Ishikawa (cell line): ENCODE measurements around the gene C5.

Source experiments
- CREB1 ChIP-seq: IDR thresholded peaks from 2 replicates; pipeline ENCODE4 v1.6.1; 2012; ENCODE audit warnings: low read depth
- TCF12 ChIP-seq: IDR thresholded peaks from 2 replicates; pipeline ENCODE4 v1.6.1; 2012; ENCODE audit warnings: low read depth

GRCh38 chr9:120934281-120934680, 115.8 kb downstream of the C5 start:
- TF ChIP-seq CREB1 (no peak), TCF12 (no peak)
